HepG2 (cell line): ENCODE data around the gene CPM. TPM values are rescaled to one million over a fixed set of nuclear protein-coding genes. Genes with fewer than 3 reads are reported as not detected.

Source experiments
- ATAC-seq: fragments of 200-7000 bp; cut with Tn5 transposase; 3 replicates; pipeline ENCODE4 v1.9.1; 2020; ENCODE audit warnings: mild to moderate bottlenecking, moderate library complexity
- BruUV-seq: library from RNA; stranded (reverse); fragments of 400-500 nt; replicated peaks from 2 replicates; lab custom pipeline; 2021; lab: Mats Ljungman, UMichigan
- CTCF ChIA-PET: fragments of 300-600 bp; formaldehyde crosslinking; extraction: SDS; loops from one replicate; lab custom pipeline; 2021; ENCODE audit warnings: low total read pairs, inconsistent platforms, low intra/inter-chr PET ratio; lab: Yijun Ruan, JAX
- POLR2A ChIA-PET: fragments of 350-600 bp; sonication (Branson Sonifier 250); formaldehyde crosslinking; loops from one replicate; lab custom pipeline; 2020; ENCODE audit warnings: antibody characterized with exemption, inconsistent platforms; lab: Yijun Ruan, JAX
- DNase-seq: peaks from one replicate; pipeline ENCODE4 v3.0.0-alpha.2; 2015; ENCODE audit warnings: low spot score
- FAIRE-seq: peaks from 3 replicates; lab custom pipeline; 2011; peaks lifted over from hg19 to GRCh38; lab: Jason Lieb, UNC
- H2AFZ ChIP-seq: one replicate; pipeline ENCODE4 v1.6.1; 2011; ENCODE audit warnings: low read length, inconsistent platforms
- H3K27ac ChIP-seq: fragments of 300-600 bp; 3 replicates; pipeline ENCODE4 v1.8.0; 2011; ENCODE audit warnings: mixed run types, mild to moderate bottlenecking, mixed read lengths, low read length, inconsistent platforms; ENCODE audit not compliant: insufficient read depth; ENCODE audit errors: extremely low read length
- H3K27me3 ChIP-seq, 2 experiments: fragments of 200-600 bp in 1 of 2; 2 replicates in 1 of 2; 3 replicates in 1 of 2; pipeline versions ENCODE4 v1.6.0 to v1.8.0; 2011; ENCODE audit warnings: low read length in 2 of 2, mild to moderate bottlenecking in 2 of 2, moderate library complexity in 2 of 2, inconsistent platforms in 1 of 2; ENCODE audit not compliant: insufficient read depth in 2 of 2, control insufficient read depth in 1 of 2
- H3K36me3 ChIP-seq, 2 experiments: fragments of 200-600 bp in 1 of 2; replicated peaks in 1 of 2; 2 replicates in 1 of 2; 3 replicates in 1 of 2; pipeline versions ENCODE4 v1.5.1 to v1.8.0; 2011; ENCODE audit warnings: low read length in 2 of 2, inconsistent platforms in 1 of 2; ENCODE audit not compliant: insufficient read depth in 2 of 2, control insufficient read depth in 1 of 2
- H3K4me1 ChIP-seq: 2 replicates; pipeline ENCODE4 v1.5.1; 2012; ENCODE audit warnings: low read length, inconsistent platforms; ENCODE audit not compliant: insufficient read depth
- H3K4me2 ChIP-seq: 2 replicates; pipeline ENCODE4 v1.6.0; 2011; ENCODE audit warnings: low read depth, low read length, inconsistent platforms
- H3K4me3 ChIP-seq, 3 experiments: fragments of 200-600 bp in 1 of 3; sonication (generic), shearing (Covaris generic) in 1 of 3; replicated peaks in 1 of 3; 2 replicates each; pipeline ENCODE4 v1.5.1; 2011 to 2016; ENCODE audit warnings: low read length in 3 of 3, inconsistent platforms in 2 of 3, low read depth in 2 of 3, mild to moderate bottlenecking in 2 of 3, control low read depth in 1 of 3, mixed read lengths in 1 of 3; ENCODE audit not compliant: insufficient read depth in 1 of 3
- H3K79me2 ChIP-seq: one replicate; pipeline ENCODE4 v1.6.1; 2011; ENCODE audit warnings: low read length, inconsistent platforms; ENCODE audit not compliant: insufficient read depth
- H3K9ac ChIP-seq: 2 replicates; pipeline ENCODE4 v1.6.0; 2011; ENCODE audit warnings: mild to moderate bottlenecking, low read depth, low read length, inconsistent platforms; ENCODE audit not compliant: insufficient read depth
- H3K9me3 ChIP-seq: 2 replicates; pipeline ENCODE4 v1.5.1; 2012; ENCODE audit warnings: mild to moderate bottlenecking, low read length
- H4K20me1 ChIP-seq: 2 replicates; pipeline ENCODE4 v1.6.0; 2011; ENCODE audit warnings: inconsistent platforms, mild to moderate bottlenecking, low read length, moderate library complexity; ENCODE audit not compliant: insufficient read depth
- ISX ChIP-seq: sonication (generic); formaldehyde crosslinking; conservative IDR thresholded peaks from 2 replicates; pipeline ENCODE4 v1.5.0; 2020; ENCODE audit warnings: missing genetic modification reagents
- SKI ChIP-seq: fragments of 450-650 bp; IDR thresholded peaks from one replicate; pipeline ENCODE4 v1.6.1; 2018; ENCODE audit warnings: mild to moderate bottlenecking; ENCODE audit not compliant: partially characterized antibody
- SOX5 ChIP-seq: IDR thresholded peaks from 2 replicates; pipeline ENCODE4 v1.6.1; 2016; ENCODE audit warnings: borderline replicate concordance
- SRSF1 ChIP-seq: fragments of 200-400 bp; formaldehyde crosslinking; optimal IDR thresholded peaks from 2 replicates; pipeline ENCODE3; 2017; ENCODE audit warnings: mild to moderate bottlenecking, low read depth, low read length, moderate library complexity
- THAP8 ChIP-seq: sonication (generic); formaldehyde crosslinking; IDR thresholded peaks from 2 replicates; pipeline ENCODE4 v1.5.1; 2020; ENCODE audit warnings: missing genetic modification reagents, mild to moderate bottlenecking, borderline replicate concordance
- THYN1 ChIP-seq: sonication (generic); formaldehyde crosslinking; IDR thresholded peaks from 2 replicates; pipeline ENCODE4 v1.8.1; 2023; ENCODE audit warnings: low read depth, mild to moderate bottlenecking, moderate library complexity, missing genetic modification reagents, borderline replicate concordance
- TSC22D2 ChIP-seq: sonication (generic); formaldehyde crosslinking; IDR thresholded peaks from 2 replicates; pipeline ENCODE4 v1.5.1; 2020; ENCODE audit warnings: missing genetic modification reagents, mild to moderate bottlenecking, borderline replicate concordance
- ZFP1 ChIP-seq: IDR thresholded peaks from 2 replicates; pipeline ENCODE4 v1.6.1; 2016
- ZNF205 ChIP-seq: IDR thresholded peaks from 2 replicates; pipeline ENCODE4 v1.6.1; 2018; ENCODE audit warnings: missing biosample characterization, missing genetic modification reagents
- ZNF326 ChIP-seq: sonication (generic); formaldehyde crosslinking; IDR thresholded peaks from 2 replicates; pipeline ENCODE4 v1.4.0; 2020; ENCODE audit warnings: missing genetic modification reagents, borderline replicate concordance
- ZNF354B ChIP-seq: sonication (generic); formaldehyde crosslinking; IDR thresholded peaks from 2 replicates; pipeline ENCODE4 v1.8.0; 2022; ENCODE audit warnings: mild to moderate bottlenecking, missing genetic modification reagents
- WGBS: methylation state at CpG from one replicate; pipeline ENCODE4 v1.1.6; 2017; ENCODE audit warnings: low lambda C conversion rate; 5-methylcytosine and 5-hydroxymethylcytosine counted together
- in situ Hi-C: cut with HindIII; loops from 2 replicates; pipeline ENCODE4 v1.10.0; 2017; ENCODE audit warnings: low pct_unique_long_range_greater_than_20kb; ENCODE audit not compliant: extremely low pct_ligation_motif_present
- intact Hi-C: fragments of 100-400 bp; cut with micrococcal nuclease; formaldehyde crosslinking; loops from one replicate; pipeline ENCODE4 v1.10.0; 2022; ENCODE audit not compliant: unreplicated experiment
- polyA plus RNA-seq, 8 experiments: library from polyadenylated mRNA; depleted of rRNA in 3 of 8; stranded (reverse) in 7 of 8; unstranded in 1 of 8; fragments of >200 nt; fragmentation: Illumina TruSeq in 4 of 8; extraction: Trizol in 4 of 8; gene quantifications; 2 replicates each; pipeline versions ENCODE4 v1.2.1 to v1.2.3, GENCODE V29; 2011 to 2016; ENCODE audit warnings: low read depth in 4 of 8, missing spikeins in 1 of 8, mixed read lengths in 1 of 8; ENCODE audit not compliant: insufficient read depth in 1 of 8
- total RNA-seq, 5 experiments: library from RNA; depleted of rRNA; stranded (reverse); fragments of >200 nt; fragmentation: Illumina TruSeq; extraction: Trizol; gene quantifications; 2 replicates each; pipeline ENCODE4 v1.2.3, GENCODE V29; 2016; ENCODE audit warnings: low read depth in 1 of 5
- TF ChIP-seq, protein P1 (sequence below): sonication (generic); formaldehyde crosslinking; IDR thresholded peaks from 2 replicates; pipeline ENCODE4 v1.4.0; 2020; ENCODE audit warnings: missing genetic modification reagents

CPM gene
- total and polyA plus RNA-seq, 2 of the 13 experiments (the other 11 are each of a cell fraction or from before 2014, with no cell fraction given): not detected

GRCh38 chr12:68957273-68957672 is 24.3 kb upstream of the CPM start (continued):
- TF ChIP-seq ZNF326: no peak
- no peak for TF ChIP-seq SKI
- TF ChIP-seq TSC22D2: no peak
- TF ChIP-seq, protein P1, sequence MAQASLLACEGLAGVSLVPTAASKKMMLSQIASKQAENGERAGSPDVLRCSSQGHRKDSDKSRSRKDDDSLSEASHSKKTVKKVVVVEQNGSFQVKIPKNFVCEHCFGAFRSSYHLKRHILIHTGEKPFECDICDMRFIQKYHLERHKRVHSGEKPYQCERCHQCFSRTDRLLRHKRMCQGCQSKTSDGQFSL (CRISPR knock-in tag): no peak
- TF ChIP-seq ZNF354B: no peak
- TF ChIP-seq ZNF205 (CRISPR knock-in tag): no peak
- no peak for TF ChIP-seq THAP8 (CRISPR knock-in tag)

GRCh38 chr12:68956466-68956865 is 23.5 kb upstream of the CPM start:
- Histone ChIP-seq H3K4me2 (no peak overlapping the region), H3K27me3 (no peaks in the 10 kb centered on the region; a peak in 2 of 5 replicates), H3K4me1 (no peaks in the 10 kb centered on the region)
- WGBS: 50% methylated on average over 4 of the region's 4 CpGs
- no peak for DNase-seq
- no peak for FAIRE-seq
- no peak for TF ChIP-seq SRSF1
- no peak for TF ChIP-seq ISX (CRISPR knock-in tag)
- no peak for TF ChIP-seq THYN1
- no peak for TF ChIP-seq ZFP1 (CRISPR knock-in tag)
- no peak for TF ChIP-seq SOX5 (CRISPR knock-in tag)
- TF ChIP-seq, all 625 proteins: peak for 0
- Histone ChIP-seq H3K36me3 (no peaks in the 10 kb centered on the region), H3K79me2 (no peaks in the 10 kb centered on the region), H2AFZ (no peak overlapping the region), H3K9me3 (no peaks in the 10 kb centered on the region), H4K20me1 (no peaks in the 10 kb centered on the region), H3K4me3 (no peak overlapping the region), H3K9ac (no peak overlapping the region), H3K27ac (no peak overlapping the region)
- POLR2A ChIA-PET: no interaction called here
- intact Hi-C loops (no loop called here), in situ Hi-C loops (no loop called here)
- no peak for ATAC-seq
- no TSS peak for BruUV-seq
- CTCF ChIA-PET: no interaction called here
